ENCODE measurements around the gene ZSCAN5A. TPM values are rescaled to one million over a fixed set of nuclear protein-coding genes. Genes with fewer than 3 reads are reported as not detected.

ZSCAN5A gene
- total RNA-seq, 2 experiments from 2014 or later = 3.7 to 4.1 TPM

- H3K4me3 Mint-ChIP-seq = no peak overlapping the region
- intact Hi-C loops (cut with micrococcal nuclease) = no loop called here
- H3K36me3 Mint-ChIP-seq (ENCODE audit: low read depth) = peaks cover 41% of the 10 kb centered on the region
- DNase-seq = no peak
- H3K27ac Mint-ChIP-seq = no peak overlapping the region
- CTCF ChIA-PET = interaction anchor here (1.0 kb wide), 1 partner anchor 37 kb away, joined by 3 read pairs; no protein-coding TSS in a partner anchor
- no peaks in the 10 kb centered on the region for H3K4me1 Mint-ChIP-seq (ENCODE audit: low read depth)
- no peaks in the 10 kb centered on the region for H3K9me3 Mint-ChIP-seq
- no peaks in the 10 kb centered on the region for H3K27me3 Mint-ChIP-seq (ENCODE audit: low read depth)
Observed at GRCh38 chr19:56295531-56296455, 18.8 kb downstream of the ZSCAN5A start.

GRCh38 chr19:56294549-56294948 lies 20.1 kb downstream of the ZSCAN5A start:
- Mint-ChIP-seq H3K36me3 (ENCODE audit: low read depth) (peaks cover 38% of the 10 kb centered on the region), H3K27ac (no peak overlapping the region), H3K4me1 (ENCODE audit: low read depth) (no peaks in the 10 kb centered on the region), H3K4me3 (no peak overlapping the region), H3K27me3 (ENCODE audit: low read depth) (no peaks in the 10 kb centered on the region), H3K9me3 (no peaks in the 10 kb centered on the region)
- no peak for DNase-seq
- intact Hi-C loops (cut with micrococcal nuclease) = no loop called here
- CTCF ChIA-PET = no interaction called here

- Mint-ChIP-seq H3K27me3 (ENCODE audit: low read depth) (no peaks in the 10 kb centered on the region), H3K9me3 (no peaks in the 10 kb centered on the region), H3K4me3 (no peak overlapping the region), H3K27ac (no peak overlapping the region), H3K36me3 (ENCODE audit: low read depth) (peaks cover 38% of the 10 kb centered on the region), H3K4me1 (ENCODE audit: low read depth) (no peaks in the 10 kb centered on the region)
- CTCF ChIA-PET = interaction anchor here (0.7 kb wide), 1 partner anchor 36 kb away, joined by 3 read pairs; no protein-coding TSS in a partner anchor
- DNase-seq = no peak
- intact Hi-C loops (cut with micrococcal nuclease) = no loop called here
Observed at GRCh38 chr19:56291867-56292266, 22.8 kb downstream of the ZSCAN5A start.

GRCh38 chr19:56290104-56290503 lies 24.5 kb downstream of the ZSCAN5A start:
- DNase-seq = no peak
- H3K36me3 Mint-ChIP-seq (ENCODE audit: low read depth) = peaks cover 32% of the 10 kb centered on the region
- no peak overlapping the region for H3K27ac Mint-ChIP-seq
- H3K27me3 Mint-ChIP-seq (ENCODE audit: low read depth) = no peaks in the 10 kb centered on the region
- no peak overlapping the region for H3K4me3 Mint-ChIP-seq
- CTCF ChIA-PET = interaction anchor here (0.6 kb wide), 1 partner anchor 36 kb away, joined by 3 read pairs; no protein-coding TSS in a partner anchor
- no peaks in the 10 kb centered on the region for H3K4me1 Mint-ChIP-seq (ENCODE audit: low read depth)
- intact Hi-C loops (cut with micrococcal nuclease) = no loop called here
- no peaks in the 10 kb centered on the region for H3K9me3 Mint-ChIP-seq

GRCh38 chr19:56284746-56285145 lies 29.9 kb downstream of the ZSCAN5A start:
- DNase-seq = no peak
- CTCF ChIA-PET = no interaction called here
- H3K36me3 Mint-ChIP-seq (ENCODE audit: low read depth) = peaks cover 21% of the 10 kb centered on the region
- no peak overlapping the region for H3K27ac Mint-ChIP-seq
- intact Hi-C loops (cut with micrococcal nuclease) = no loop called here
- H3K4me3 Mint-ChIP-seq = no peak overlapping the region
- H3K27me3 Mint-ChIP-seq (ENCODE audit: low read depth) = no peaks in the 10 kb centered on the region
- H3K9me3 Mint-ChIP-seq = no peaks in the 10 kb centered on the region
- no peaks in the 10 kb centered on the region for H3K4me1 Mint-ChIP-seq (ENCODE audit: low read depth)

- intact Hi-C loops (cut with micrococcal nuclease) = no loop called here
- no peak for DNase-seq
- Mint-ChIP-seq H3K9me3 (no peaks in the 10 kb centered on the region), H3K4me3 (no peak overlapping the region), H3K36me3 (ENCODE audit: low read depth) (peaks cover 20% of the 10 kb centered on the region), H3K27me3 (ENCODE audit: low read depth) (no peaks in the 10 kb centered on the region), H3K4me1 (ENCODE audit: low read depth) (no peaks in the 10 kb centered on the region), H3K27ac (no peak overlapping the region)
- CTCF ChIA-PET = no interaction called here
Observed at GRCh38 chr19:56282809-56283208, 31.8 kb downstream of the ZSCAN5A start.

- CTCF ChIA-PET = no interaction called here
- H3K36me3 Mint-ChIP-seq (ENCODE audit: low read depth) = peaks cover 21% of the 10 kb centered on the region
- DNase-seq = no peak
- H3K4me3 Mint-ChIP-seq = no peak overlapping the region
- H3K27ac Mint-ChIP-seq = no peak overlapping the region
- H3K9me3 Mint-ChIP-seq = peaks cover 6% of the 10 kb centered on the region
- H3K27me3 Mint-ChIP-seq (ENCODE audit: low read depth) = no peaks in the 10 kb centered on the region
- H3K4me1 Mint-ChIP-seq (ENCODE audit: low read depth) = no peaks in the 10 kb centered on the region
- intact Hi-C loops (cut with micrococcal nuclease) = no loop called here
Observed at GRCh38 chr19:56273563-56274117, 41.0 kb downstream of the ZSCAN5A start.

GRCh38 chr19:56272161-56272798 lies 42.4 kb downstream of the ZSCAN5A start, which contains the start of gene EDDM13:
EDDM13 (plus strand) TSS chr19:56272748; CDS start chr19:56272835, 87 bp downstream.
- DNase-seq = no peak
- peaks cover 4% of the 10 kb centered on the region for H3K9me3 Mint-ChIP-seq
- H3K4me1 Mint-ChIP-seq (ENCODE audit: low read depth) = no peaks in the 10 kb centered on the region
- no peak within 1 kb of the TSS for H3K27ac Mint-ChIP-seq
- no peaks in the 10 kb centered on the region for H3K27me3 Mint-ChIP-seq (ENCODE audit: low read depth)
- H3K36me3 Mint-ChIP-seq (ENCODE audit: low read depth) = peaks cover 15% of the 10 kb centered on the region
- CTCF ChIA-PET = interaction anchor here (1.2 kb wide), 1 partner anchor 37 kb away, joined by 5 read pairs; no protein-coding TSS in a partner anchor
- intact Hi-C loops (cut with micrococcal nuclease) = no loop called here
- H3K4me3 Mint-ChIP-seq = no peak within 1 kb of the TSS

GRCh38 chr19:56271151-56271550 lies 43.5 kb downstream of the ZSCAN5A start:
- Mint-ChIP-seq H3K36me3 (ENCODE audit: low read depth) (peaks cover 10% of the 10 kb centered on the region), H3K4me1 (ENCODE audit: low read depth) (no peaks in the 10 kb centered on the region), H3K9me3 (no peaks in the 10 kb centered on the region), H3K4me3 (no peak overlapping the region), H3K27ac (no peak overlapping the region), H3K27me3 (ENCODE audit: low read depth) (no peaks in the 10 kb centered on the region)
- no peak for DNase-seq
- intact Hi-C loops (cut with micrococcal nuclease) = no loop called here
- CTCF ChIA-PET = interaction anchor here (1.2 to 3.0 kb wide), 2 partner anchors 19 to 39 kb away, joined by 5 to 9 read pairs; no protein-coding TSS in a partner anchor

- Mint-ChIP-seq H3K36me3 (ENCODE audit: low read depth) (peaks cover 7% of the 10 kb centered on the region), H3K4me3 (no peak overlapping the region), H3K9me3 (no peaks in the 10 kb centered on the region), H3K27me3 (ENCODE audit: low read depth) (no peaks in the 10 kb centered on the region), H3K4me1 (ENCODE audit: low read depth) (no peaks in the 10 kb centered on the region), H3K27ac (no peak overlapping the region)
- intact Hi-C loops (cut with micrococcal nuclease) = no loop called here
- no peak for DNase-seq
- CTCF ChIA-PET = interaction anchor here (3.0 kb wide), 1 partner anchor 18 kb away, joined by 9 read pairs; no protein-coding TSS in a partner anchor
Observed at GRCh38 chr19:56270676-56271075, 44.0 kb downstream of the ZSCAN5A start.

- Mint-ChIP-seq H3K4me1 (ENCODE audit: low read depth) (no peaks in the 10 kb centered on the region), H3K27ac (no peak overlapping the region), H3K27me3 (ENCODE audit: low read depth) (no peaks in the 10 kb centered on the region), H3K4me3 (no peak overlapping the region), H3K9me3 (no peaks in the 10 kb centered on the region), H3K36me3 (ENCODE audit: low read depth) (peaks cover 7% of the 10 kb centered on the region)
- CTCF ChIA-PET = interaction anchor here (3.0 kb wide), 1 partner anchor 17 kb away, joined by 9 read pairs; no protein-coding TSS in a partner anchor
- intact Hi-C loops (cut with micrococcal nuclease) = no loop called here
- no peak for DNase-seq
Observed at GRCh38 chr19:56269348-56269747, 45.3 kb downstream of the ZSCAN5A start.

GRCh38 chr19:56266051-56266450 lies 48.6 kb downstream of the ZSCAN5A start:
- Mint-ChIP-seq H3K9me3 (no peaks in the 10 kb centered on the region), H3K27ac (no peak overlapping the region), H3K4me3 (no peak overlapping the region), H3K36me3 (ENCODE audit: low read depth) (peaks cover 4% of the 10 kb centered on the region), H3K27me3 (ENCODE audit: low read depth) (no peaks in the 10 kb centered on the region), H3K4me1 (ENCODE audit: low read depth) (no peaks in the 10 kb centered on the region)
- no peak for DNase-seq
- intact Hi-C loops (cut with micrococcal nuclease) = no loop called here
- CTCF ChIA-PET = interaction anchor here (3.7 kb wide), 1 partner anchor 14 kb away, joined by 24 read pairs; no protein-coding TSS in a partner anchor

Measured in activated naive CD4-positive, alpha-beta T cell treated with anti-CD3 and anti-CD28 coated beads for 36 hours (primary cell).